Parathyroid adenoma (tissue), 2 donors: ENCODE results near the gene PACS1.
"Not testable (repeated sequence)": the region's sequence is repeated elsewhere in the genome, so short reads cannot be mapped to it uniquely, and the experiment has no call there.

Experiments
- H2AFZ ChIP-seq: fragments of 300-600 bp; sonication (generic); one replicate; pipeline ENCODE4 v1.7.0; 2017; ENCODE audit warnings: antibody characterized with exemption, mild to moderate bottlenecking
- H3K27ac ChIP-seq: fragments of 300-600 bp; sonication (generic); one replicate; pipeline ENCODE4 v1.7.0; 2017
- H3K27me3 ChIP-seq: fragments of 300-600 bp; sonication (generic); one replicate; pipeline ENCODE4 v1.7.0; 2017; ENCODE audit warnings: low read length; ENCODE audit not compliant: control insufficient read depth, insufficient read depth
- H3K36me3 ChIP-seq: fragments of 300-600 bp; sonication (generic); one replicate; pipeline ENCODE4 v1.7.0; 2017; ENCODE audit warnings: low read length; ENCODE audit not compliant: control insufficient read depth, insufficient read depth
- H3K4me1 ChIP-seq: fragments of 300-600 bp; sonication (generic); one replicate; pipeline ENCODE4 v1.7.0; 2017; ENCODE audit warnings: control low read depth
- H3K4me2 ChIP-seq: fragments of 300-600 bp; sonication (generic); one replicate; pipeline ENCODE4 v1.7.0; 2017; ENCODE audit warnings: low read length
- H3K4me3 ChIP-seq: fragments of 300-600 bp; sonication (generic); one replicate; pipeline ENCODE4 v1.7.0; 2017; ENCODE audit warnings: low read depth, low read length
- H3K79me2 ChIP-seq: fragments of 300-600 bp; sonication (generic); one replicate; pipeline ENCODE4 v1.7.0; 2017; ENCODE audit warnings: control low read depth
- H3K9ac ChIP-seq: fragments of 300-600 bp; sonication (generic); one replicate; pipeline ENCODE4 v1.7.0; 2017; ENCODE audit warnings: mild to moderate bottlenecking
- H3K9me3 ChIP-seq: fragments of 300-600 bp; sonication (generic); one replicate; pipeline ENCODE4 v1.7.0; 2017; ENCODE audit warnings: low read length; ENCODE audit not compliant: control insufficient read depth
- TF ChIP-seq, protein P1 (sequence below): fragments of 300-600 bp; sonication (generic); IDR thresholded peaks from one replicate; pipeline ENCODE4 v1.7.0; 2017; ENCODE audit warnings: antibody characterized with exemption, mild to moderate bottlenecking
- donor health status: primary hyperparathyroidism.

Gene PACS1

DNA sequence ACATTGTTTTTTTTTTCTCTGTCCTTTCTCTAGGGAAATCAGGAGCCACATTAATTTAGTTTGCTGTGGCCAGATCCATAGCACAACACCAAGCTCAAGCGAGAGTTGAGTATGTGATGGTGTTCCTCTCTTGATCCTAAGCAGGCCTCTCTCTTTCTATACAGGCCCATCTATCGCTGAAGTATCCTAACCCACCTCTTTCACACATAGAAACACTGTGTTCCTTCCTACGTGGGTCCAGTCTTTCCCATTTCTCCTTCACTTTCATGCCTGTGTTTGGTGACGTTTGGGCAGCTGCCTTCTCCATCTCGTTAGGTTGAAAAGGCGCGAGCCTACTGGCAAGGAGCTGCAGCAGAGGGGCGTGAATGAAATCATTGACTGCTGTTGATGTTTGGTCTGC, 2.4 kb downstream of the PACS1 start:
- no peak overlapping the region for H3K4me3 ChIP-seq
- no peaks in the 10 kb centered on the region for H3K9me3 ChIP-seq
- H3K4me2 ChIP-seq: no peak overlapping the region
- peaks cover 6% of the 10 kb centered on the region for H3K4me1 ChIP-seq
- no peaks in the 10 kb centered on the region for H3K27me3 ChIP-seq
- H3K79me2 ChIP-seq: peaks cover 2% of the 10 kb centered on the region
- TF ChIP-seq, protein P1, sequence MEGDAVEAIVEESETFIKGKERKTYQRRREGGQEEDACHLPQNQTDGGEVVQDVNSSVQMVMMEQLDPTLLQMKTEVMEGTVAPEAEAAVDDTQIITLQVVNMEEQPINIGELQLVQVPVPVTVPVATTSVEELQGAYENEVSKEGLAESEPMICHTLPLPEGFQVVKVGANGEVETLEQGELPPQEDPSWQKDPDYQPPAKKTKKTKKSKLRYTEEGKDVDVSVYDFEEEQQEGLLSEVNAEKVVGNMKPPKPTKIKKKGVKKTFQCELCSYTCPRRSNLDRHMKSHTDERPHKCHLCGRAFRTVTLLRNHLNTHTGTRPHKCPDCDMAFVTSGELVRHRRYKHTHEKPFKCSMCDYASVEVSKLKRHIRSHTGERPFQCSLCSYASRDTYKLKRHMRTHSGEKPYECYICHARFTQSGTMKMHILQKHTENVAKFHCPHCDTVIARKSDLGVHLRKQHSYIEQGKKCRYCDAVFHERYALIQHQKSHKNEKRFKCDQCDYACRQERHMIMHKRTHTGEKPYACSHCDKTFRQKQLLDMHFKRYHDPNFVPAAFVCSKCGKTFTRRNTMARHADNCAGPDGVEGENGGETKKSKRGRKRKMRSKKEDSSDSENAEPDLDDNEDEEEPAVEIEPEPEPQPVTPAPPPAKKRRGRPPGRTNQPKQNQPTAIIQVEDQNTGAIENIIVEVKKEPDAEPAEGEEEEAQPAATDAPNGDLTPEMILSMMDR: no peak
- H3K27ac ChIP-seq: no peak overlapping the region
- no peaks in the 10 kb centered on the region for H3K36me3 ChIP-seq
- H3K9ac ChIP-seq: no peak overlapping the region
- no peak overlapping the region for H2AFZ ChIP-seq

DNA sequence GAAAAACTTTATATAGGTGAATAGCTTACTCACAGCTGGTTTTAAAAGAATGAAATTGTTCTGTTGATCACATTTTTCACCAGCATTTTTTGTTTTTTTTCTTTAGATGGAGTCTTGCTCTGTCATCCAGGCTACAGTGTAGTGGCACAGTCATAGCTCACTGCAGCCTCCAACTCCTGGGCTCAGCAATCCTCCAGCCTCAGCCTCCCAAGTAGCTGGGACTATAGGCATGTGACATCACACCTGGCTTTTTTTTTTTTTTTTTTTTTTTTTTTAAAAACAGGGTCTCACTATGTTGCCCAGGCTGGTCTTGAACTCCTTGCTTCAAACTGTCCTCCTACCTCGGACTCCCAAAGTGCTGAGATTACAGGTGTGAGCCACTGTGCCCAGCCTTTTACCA, 3.6 kb downstream of the PACS1 start:
- Histone ChIP-seq H3K4me3 (no peak overlapping the region), H3K4me1 (peaks cover 4% of the 10 kb centered on the region)
- TF ChIP-seq, protein P1: no peak

DNA sequence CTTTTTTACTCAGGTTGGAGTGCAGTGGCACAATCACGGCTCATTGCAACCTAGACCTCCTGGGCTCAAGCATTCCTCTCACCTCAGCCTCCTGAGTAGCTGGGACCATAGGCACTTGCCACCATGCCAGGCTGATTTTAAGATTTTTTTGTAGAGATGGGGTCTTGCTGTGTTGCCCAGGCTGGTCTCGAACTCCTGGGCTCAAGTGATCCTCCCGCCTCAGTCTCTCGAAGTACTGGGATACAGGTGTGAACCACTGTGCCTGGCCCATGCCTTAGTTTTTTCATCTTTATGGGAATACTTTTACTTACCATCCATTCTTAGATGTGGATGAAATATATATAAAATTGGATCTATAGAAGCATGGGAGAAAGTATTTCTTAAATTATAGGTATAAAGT, 5.2 kb downstream of the PACS1 start:
- TF ChIP-seq, protein P1: no peak
- no peaks in the 10 kb centered on the region for H3K4me1 ChIP-seq
- peaks cover 8% of the 10 kb centered on the region for H3K79me2 ChIP-seq
- no peak overlapping the region for H3K4me2 ChIP-seq
- no peak overlapping the region for H2AFZ ChIP-seq
- H3K9ac ChIP-seq: no peak overlapping the region
- no peaks in the 10 kb centered on the region for H3K27me3 ChIP-seq
- no peaks in the 10 kb centered on the region for H3K36me3 ChIP-seq
- no peak overlapping the region for H3K4me3 ChIP-seq
- H3K9me3 ChIP-seq: no peaks in the 10 kb centered on the region
- H3K27ac ChIP-seq: no peak overlapping the region

More for the DNA sequence above, 3.6 kb downstream of the PACS1 start:
- H3K27ac ChIP-seq: no peak overlapping the region
- H3K4me2 ChIP-seq: no peak overlapping the region
- no peak overlapping the region for H2AFZ ChIP-seq
- H3K9me3 ChIP-seq: no peaks in the 10 kb centered on the region
- peaks cover 5% of the 10 kb centered on the region for H3K79me2 ChIP-seq
- no peaks in the 10 kb centered on the region for H3K36me3 ChIP-seq
- no peak overlapping the region for H3K9ac ChIP-seq
- H3K27me3 ChIP-seq: no peaks in the 10 kb centered on the region

DNA sequence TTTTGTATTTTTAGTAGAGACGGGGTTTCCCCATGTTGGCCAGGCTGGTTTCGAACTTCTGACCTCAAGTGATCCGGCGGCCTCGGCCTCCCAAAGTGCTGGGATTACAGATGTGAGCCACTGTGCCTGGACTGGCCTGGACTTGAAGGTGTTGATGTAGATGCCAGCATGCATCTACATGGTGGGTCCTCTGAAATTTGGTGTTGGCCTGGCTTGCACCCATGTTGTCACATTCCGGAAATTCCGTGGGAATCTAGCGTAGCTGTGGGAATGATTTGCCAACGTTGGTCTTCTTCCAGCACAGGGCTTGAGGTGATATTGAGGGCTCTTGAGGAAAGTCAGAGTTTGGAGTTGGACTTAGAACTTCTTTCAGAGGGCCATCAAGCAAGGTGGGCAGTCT, 6.5 kb downstream of the PACS1 start:
- no peak overlapping the region for H2AFZ ChIP-seq
- H3K9ac ChIP-seq: no peak overlapping the region
- H3K36me3 ChIP-seq: no peaks in the 10 kb centered on the region
- no peaks in the 10 kb centered on the region for H3K4me1 ChIP-seq
- TF ChIP-seq, protein P1: no peak
- no peaks in the 10 kb centered on the region for H3K9me3 ChIP-seq
- H3K79me2 ChIP-seq: peaks cover 8% of the 10 kb centered on the region
- H3K27ac ChIP-seq: no peak overlapping the region
- no peak overlapping the region for H3K4me2 ChIP-seq
- H3K4me3 ChIP-seq: no peak overlapping the region
- no peaks in the 10 kb centered on the region for H3K27me3 ChIP-seq

DNA sequence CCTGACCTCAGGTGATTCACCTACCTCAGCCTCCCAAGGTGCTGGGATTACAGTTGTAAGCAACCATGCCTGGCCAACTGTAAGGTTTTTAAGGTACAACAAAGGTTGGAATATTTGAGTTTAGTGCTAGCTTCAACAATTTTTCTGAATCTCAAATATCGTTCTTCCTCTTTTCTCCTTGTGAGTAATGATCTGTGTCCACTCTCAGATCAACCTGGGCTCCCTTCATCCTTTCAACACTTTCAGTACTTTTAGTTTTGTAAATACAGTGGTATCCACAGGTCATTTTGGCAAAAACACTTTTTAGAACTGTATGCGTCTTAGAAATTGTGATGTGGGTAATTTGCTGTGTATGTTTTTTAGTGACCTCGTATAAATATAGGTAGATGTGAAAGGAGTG, 7.9 kb downstream of the PACS1 start:
- H3K4me1 ChIP-seq: peaks cover 3% of the 10 kb centered on the region
- no peaks in the 10 kb centered on the region for H3K36me3 ChIP-seq
- peaks cover 12% of the 10 kb centered on the region for H3K79me2 ChIP-seq
- TF ChIP-seq, protein P1: no peak
- H3K9me3 ChIP-seq: no peaks in the 10 kb centered on the region
- no peak overlapping the region for H3K9ac ChIP-seq
- no peak overlapping the region for H3K27ac ChIP-seq
- no peak overlapping the region for H3K4me3 ChIP-seq
- no peak overlapping the region for H3K4me2 ChIP-seq
- H3K27me3 ChIP-seq: no peaks in the 10 kb centered on the region
- no peak overlapping the region for H2AFZ ChIP-seq

DNA sequence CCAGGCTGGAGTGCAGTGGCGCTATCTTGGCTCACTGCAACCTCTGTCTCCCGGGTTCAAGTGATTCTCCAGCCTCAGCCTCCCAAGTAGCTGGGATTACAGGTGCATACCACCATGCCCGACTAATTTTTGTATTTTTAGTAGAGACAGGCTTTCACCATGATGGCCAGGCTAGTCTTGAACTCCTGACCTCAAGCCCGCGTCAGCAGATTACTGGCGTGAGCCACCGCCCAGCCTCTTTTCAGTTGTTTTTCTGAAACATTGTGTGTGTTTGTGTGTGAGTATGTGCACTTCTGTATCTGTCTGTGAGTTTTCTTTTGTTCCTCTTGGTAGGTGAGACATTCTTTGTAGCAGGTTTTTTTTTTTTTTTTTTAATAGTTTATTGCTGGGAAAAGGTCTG, 8.9 kb downstream of the PACS1 start:
- H3K79me2 ChIP-seq: peaks cover 14% of the 10 kb centered on the region
- not testable (repeated sequence) for H3K27me3 ChIP-seq, H2AFZ ChIP-seq, H3K4me1 ChIP-seq, H3K9me3 ChIP-seq, H3K9ac ChIP-seq, H3K4me2 ChIP-seq, H3K27ac ChIP-seq, H3K4me3 ChIP-seq, H3K36me3 ChIP-seq
